Renal cortical epithelial cell (primary cell): ENCODE data around the gene B4GALNT4. TPM values are rescaled to one million over a fixed set of nuclear protein-coding genes. Genes with fewer than 3 reads are reported as not detected.
"Not testable (repeated sequence)": the region's sequence is repeated elsewhere in the genome, so short reads cannot be mapped to it uniquely, and the experiment has no call there.

Source experiments
- DNase-seq: peaks from one replicate; pipeline ENCODE4 v3.0.0-alpha.2; 2011; ENCODE audit warnings: low read depth
- total RNA-seq: library from RNA; depleted of rRNA; stranded (reverse); fragments of >200 nt; gene quantifications from 2 replicates; pipeline ENCODE4 v1.2.3, GENCODE V29; 2014

The B4GALNT4 gene
- total RNA-seq, 1 donor from 2014 or later = 4.5 TPM

DNA sequence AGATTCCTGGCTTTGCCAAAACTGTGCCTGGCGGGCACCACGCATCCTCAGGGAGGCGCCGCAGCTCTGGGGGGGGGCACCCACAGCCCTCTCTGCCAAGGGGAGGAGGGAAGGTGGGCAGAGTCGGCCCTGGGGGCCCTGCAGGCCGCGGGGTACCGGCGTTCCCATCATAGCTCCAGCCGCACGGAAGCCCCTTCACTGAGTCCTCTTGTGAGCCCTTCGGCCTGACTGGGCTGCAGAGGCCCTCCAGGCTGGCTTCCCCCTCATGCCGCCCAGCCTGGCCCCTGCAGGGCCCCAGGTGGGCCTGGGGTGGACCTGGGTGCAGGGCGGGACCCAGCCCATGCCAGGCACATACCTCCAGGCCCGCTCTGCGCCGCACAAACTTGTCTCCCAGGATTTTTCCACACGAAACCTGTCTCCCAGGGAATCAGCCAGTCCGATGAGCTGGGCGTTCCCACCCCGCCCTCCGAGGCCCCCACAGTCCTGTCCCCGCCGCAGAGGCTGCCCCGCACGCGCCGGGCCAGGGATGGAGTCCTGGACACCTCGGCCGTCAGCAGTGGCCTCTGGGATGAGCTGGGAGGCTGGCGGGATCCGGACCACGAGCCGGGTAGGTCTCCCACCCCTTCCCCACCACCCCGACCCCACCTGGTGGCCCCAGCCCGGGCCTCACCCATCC, 22.9 kb downstream of the B4GALNT4 start:
- no peak for DNase-seq

DNA sequence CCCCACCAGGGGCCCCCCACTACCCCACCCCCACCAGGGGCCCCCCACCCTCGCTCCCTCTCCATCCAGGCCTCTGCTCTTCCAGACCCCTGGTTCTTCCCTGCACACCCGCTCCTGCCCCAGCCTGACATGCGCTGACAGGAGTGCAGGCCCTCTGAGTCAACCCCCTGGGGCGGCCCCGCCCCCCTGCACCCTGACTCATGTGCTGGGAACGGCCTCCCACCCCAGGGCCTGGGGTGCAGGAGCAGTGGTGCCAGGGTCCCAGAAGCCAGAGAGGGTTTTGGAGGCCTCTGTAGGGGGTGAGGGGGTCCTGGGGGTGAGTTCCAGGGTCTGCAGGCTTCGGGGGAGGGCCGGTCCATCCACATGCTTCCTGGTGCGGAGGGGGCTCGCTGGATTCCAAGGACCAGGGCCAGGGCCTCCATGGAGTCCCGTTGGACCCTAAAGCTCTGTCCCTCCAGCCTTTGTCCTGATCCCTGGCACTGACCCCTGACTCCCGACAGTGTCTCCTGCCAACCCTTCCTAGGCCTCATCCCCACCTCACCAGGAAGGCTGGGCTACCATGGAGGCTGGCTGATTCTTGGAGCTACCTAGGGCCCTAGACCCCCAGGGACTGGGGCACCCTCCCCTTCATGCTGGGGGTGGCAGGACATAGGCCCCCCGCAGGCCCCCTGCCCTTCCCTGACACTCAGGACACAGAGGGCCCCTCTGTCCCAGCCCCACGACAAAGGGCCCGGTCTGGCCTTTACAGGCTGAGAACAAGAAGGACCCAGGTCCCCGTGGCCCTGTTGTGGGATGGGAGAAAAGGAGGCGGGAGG, 24.1 kb downstream of the B4GALNT4 start:
- DNase-seq = peak; percentile 65

DNA sequence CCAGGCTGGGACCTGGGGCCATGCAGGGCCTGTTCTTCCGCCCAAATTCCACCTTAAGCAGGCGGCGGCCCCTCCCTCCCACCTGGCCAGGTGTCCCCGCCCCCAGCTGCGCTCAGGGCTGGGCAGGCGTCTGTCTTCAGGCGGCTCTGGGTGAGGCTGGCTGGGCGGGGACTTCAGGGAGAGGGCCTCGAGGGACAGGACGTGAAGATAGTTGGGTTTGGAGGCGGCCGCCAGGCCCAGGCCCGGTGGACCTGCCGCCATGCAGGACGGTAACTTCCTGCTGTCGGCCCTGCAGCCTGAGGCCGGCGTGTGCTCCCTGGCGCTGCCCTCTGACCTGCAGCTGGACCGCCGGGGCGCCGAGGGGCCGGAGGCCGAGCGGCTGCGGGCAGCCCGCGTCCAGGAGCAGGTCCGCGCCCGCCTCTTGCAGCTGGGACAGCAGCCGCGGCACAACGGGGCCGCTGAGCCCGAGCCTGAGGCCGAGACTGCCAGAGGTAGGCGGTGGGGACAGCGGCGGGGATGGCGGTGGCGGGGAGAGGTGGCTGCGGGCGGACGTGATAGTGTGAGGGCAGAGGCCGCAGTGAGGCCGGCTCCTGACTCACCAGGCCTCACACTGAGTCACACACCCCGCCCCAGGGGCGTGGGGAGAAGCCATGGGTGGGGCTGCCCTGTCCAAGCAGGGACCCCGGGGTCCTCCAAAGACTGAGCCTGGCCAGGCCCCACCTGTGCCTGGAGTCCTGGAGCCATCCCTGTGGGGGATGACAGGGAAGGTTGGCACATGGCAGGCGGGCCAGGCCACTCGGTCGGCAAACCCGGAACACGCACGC, 24.9 kb downstream of the B4GALNT4 start, which contains the start of gene PKP3:
PKP3 (plus strand) TSS at position 176 of the 824 bp plus-strand sequence; CDS start at position 260, 84 bp downstream.
- DNase-seq = no peak

DNA sequence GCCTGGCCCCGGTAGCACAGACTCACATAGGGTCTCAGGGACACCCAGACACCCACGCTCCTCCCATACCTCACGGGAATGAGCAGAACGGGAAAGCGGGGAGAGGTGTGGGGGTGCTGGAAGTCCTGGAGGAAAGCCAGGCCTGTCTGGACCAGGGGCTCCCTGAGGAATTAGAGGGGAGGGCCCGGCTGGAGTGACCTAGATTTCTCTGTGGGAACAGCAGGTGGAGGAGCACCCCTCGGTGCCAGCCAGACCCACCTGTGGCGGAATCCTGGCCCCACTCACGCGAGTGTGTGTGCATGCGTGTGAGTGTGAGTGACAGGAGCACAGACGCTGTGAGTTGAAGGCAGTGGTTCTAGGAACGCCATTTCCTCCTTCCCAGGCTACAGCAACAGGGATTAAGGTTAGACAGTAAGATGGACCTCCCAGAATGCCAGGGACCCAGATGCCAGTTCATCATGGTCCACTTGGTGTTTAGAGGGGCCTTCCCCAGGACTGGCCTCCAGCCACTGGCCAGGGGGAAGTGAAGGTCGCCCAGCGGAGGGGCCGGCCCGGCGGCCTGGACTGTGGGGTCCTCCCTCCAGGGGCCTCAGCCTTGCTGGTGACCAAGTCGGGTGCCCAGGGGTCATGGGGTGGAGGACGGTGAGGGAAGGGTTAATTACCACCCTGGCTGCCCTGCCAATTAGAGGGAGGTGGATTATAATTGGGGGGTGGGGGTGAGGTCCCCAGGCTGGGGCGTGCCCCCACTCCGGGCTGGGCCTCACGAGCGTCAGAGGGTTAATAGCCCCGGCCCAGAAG, 25.8 kb downstream of the B4GALNT4 start:
- no peak for DNase-seq

DNA sequence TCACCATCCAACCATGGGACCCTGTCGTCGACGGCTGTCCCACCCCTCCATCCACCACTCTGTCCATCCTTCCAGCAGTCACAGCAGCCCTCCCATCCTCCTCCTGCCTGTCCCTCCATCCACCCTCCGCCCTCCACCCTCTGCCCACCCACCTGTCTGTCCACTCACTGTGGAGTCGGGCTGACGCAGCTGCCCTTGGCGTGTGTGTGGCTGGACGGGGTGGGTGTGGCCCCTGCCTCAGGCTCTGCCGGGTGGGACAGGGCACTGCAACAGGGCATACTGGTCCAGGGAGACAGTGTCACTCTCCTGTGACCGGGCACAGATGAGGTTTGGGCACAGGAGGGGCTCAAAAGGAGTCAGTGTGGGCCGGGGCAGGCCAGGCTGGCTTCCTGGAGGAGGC, 26.6 kb downstream of the B4GALNT4 start:
- no peak for DNase-seq

DNA sequence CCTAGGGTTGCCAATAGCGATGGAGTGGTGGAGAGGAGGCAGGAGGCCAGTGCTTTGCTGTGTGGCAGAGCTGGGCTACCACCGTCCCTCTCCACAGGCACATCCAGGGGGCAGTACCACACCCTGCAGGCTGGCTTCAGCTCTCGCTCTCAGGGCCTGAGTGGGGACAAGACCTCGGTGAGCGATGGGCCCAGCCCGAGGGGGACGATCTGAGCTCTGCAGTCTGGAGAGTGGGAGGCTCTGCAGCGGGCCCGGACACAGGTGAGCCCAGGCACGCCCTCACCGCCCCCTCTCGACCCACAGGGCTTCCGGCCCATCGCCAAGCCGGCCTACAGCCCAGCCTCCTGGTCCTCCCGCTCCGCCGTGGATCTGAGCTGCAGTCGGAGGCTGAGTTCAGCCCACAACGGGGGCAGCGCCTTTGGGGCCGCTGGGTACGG, 27.2 kb downstream of the B4GALNT4 start:
- peak; percentile 46 for DNase-seq

DNA sequence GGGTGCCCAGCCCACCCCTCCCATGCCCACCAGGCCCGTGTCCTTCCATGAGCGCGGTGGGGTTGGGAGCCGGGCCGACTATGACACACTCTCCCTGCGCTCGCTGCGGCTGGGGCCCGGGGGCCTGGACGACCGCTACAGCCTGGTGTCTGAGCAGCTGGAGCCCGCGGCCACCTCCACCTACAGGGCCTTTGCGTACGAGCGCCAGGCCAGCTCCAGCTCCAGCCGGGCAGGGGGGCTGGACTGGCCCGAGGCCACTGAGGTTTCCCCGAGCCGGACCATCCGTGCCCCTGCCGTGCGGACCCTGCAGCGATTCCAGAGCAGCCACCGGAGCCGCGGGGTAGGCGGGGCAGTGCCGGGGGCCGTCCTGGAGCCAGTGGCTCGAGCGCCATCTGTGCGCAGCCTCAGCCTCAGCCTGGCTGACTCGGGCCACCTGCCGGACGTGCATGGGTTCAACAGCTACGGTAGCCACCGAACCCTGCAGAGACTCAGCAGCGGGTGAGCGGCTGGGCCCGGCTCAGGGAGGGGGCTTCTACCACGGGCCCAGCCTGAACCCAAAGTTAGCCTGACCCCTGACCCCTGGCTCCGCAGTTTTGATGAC, 27.7 kb downstream of the B4GALNT4 start:
- DNase-seq = peak; percentile 45

DNA sequence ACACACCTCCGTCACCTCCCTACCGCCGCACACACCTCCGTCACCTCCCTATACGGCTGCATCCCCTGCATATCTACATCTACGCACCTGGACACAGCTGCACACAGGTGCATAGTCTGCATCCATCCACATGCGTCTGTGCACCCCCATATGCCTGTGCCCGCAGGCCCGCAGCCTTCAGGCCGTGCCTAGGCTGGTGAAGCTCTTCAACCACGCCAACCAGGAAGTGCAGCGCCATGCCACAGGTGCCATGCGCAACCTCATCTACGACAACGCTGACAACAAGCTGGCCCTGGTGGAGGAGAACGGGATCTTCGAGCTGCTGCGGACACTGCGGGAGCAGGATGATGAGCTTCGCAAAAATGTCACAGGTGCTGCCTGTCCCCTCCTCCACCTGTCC, 29.5 kb downstream of the B4GALNT4 start:
- DNase-seq = no peak

DNA sequence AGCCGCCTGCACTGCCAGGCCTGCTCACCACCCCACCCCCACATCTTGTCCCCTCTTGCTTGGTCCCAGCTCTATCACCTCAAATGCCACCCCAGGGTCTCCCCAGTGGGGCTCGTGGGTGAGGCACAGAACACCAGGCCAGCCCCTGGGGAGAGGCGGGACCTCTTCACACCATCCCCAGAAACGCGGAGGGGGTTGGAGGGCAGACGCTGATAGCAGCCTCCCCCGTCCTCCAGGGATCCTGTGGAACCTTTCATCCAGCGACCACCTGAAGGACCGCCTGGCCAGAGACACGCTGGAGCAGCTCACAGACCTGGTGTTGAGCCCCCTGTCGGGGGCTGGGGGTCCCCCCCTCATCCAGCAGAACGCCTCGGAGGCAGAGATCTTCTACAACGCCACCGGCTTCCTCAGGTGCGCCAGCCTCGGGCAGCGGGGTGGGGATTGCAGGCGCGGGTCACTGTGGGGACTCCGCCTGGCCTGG, 30.5 kb downstream of the B4GALNT4 start:
- DNase-seq = no peak

DNA sequence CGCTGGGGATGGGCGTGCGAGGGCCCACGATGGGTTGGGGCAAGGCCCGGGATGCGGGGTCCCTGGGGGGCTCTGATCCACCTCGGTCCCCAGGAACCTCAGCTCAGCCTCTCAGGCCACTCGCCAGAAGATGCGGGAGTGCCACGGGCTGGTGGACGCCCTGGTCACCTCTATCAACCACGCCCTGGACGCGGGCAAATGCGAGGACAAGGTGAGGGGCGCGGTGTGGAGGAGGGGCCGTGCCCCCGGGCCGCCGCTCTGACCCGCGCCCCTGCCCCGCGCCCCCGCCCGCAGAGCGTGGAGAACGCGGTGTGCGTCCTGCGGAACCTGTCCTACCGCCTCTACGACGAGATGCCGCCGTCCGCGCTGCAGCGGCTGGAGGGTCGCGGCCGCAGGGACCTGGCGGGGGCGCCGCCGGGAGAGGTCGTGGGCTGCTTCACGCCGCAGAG, 31.0 kb downstream of the B4GALNT4 start:
- DNase-seq = no peak

DNA sequence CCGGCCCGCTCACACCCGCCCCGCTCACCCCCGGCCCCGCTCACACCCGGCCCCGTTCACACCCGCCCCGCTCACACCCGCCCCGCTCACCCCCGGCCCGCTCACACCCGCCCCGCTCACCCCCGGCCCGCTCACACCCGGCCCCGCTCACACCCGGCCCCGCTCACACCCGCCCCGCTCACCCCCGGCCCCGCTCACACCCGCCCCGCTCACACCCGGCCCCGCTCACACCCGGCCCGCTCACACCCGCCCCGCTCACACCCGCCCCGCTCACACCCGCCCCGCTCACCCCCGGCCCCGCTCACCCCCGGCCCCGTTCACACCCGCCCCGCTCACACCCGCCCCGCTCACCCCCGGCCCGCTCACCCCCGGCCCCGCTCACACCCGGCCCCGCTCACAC, 31.9 kb downstream of the B4GALNT4 start:
- not testable (repeated sequence) for DNase-seq

DNA sequence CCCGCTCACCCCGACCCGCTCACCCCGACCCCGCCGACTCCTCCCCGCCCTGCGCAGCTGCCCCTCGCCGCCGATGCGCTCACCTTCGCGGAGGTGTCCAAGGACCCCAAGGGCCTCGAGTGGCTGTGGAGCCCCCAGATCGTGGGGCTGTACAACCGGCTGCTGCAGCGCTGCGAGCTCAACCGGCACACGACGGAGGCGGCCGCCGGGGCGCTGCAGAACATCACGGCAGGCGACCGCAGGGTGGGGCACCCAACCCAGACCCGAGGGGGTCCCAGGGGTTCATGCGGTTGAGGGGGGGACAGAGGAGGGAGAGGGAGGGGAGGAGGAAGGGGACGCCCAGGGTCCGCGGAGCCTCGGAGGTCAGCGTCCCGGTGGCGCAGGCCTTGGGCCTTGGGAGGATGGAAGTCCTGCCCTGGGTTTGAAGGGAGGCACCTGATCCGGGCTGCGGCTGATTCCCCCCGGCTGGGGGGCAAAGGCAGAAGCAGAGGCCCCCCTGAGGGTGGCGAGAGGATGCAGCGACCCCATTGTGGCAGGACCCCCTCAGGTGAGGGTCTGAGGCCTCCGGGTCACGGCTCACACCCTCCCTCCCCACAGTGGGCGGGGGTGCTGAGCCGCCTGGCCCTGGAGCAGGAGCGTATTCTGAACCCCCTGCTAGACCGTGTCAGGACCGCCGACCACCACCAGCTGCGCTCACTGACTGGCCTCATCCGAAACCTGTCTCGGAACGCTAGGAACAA, 33.9 kb downstream of the B4GALNT4 start:
- DNase-seq = no peak

DNA sequence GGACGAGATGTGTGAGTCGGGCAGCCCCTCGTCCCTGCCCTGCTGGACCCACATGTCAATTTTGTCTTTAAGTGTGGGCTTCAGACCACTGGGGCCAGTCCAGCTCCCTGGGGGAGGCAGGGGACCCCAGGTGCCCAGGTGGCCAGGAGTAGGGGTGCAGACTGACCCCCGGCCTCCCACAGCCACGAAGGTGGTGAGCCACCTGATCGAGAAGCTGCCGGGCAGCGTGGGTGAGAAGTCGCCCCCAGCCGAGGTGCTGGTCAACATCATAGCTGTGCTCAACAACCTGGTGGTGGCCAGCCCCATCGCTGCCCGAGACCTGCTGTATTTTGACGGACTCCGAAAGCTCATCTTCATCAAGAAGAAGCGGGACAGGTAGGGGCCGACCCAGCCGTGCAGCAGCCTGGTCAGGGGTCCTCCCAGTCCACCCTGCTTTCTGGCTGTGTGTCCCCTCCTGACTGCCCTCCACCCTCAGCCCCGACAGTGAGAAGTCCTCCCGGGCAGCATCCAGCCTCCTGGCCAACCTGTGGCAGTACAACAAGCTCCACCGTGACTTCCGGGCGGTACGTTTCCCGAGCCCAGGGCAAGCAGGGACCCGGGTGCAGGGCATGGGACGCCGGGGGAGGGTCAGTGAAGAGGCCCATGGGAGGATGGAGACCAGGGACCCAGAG, 34.6 kb downstream of the B4GALNT4 start:
- DNase-seq = no peak

DNA sequence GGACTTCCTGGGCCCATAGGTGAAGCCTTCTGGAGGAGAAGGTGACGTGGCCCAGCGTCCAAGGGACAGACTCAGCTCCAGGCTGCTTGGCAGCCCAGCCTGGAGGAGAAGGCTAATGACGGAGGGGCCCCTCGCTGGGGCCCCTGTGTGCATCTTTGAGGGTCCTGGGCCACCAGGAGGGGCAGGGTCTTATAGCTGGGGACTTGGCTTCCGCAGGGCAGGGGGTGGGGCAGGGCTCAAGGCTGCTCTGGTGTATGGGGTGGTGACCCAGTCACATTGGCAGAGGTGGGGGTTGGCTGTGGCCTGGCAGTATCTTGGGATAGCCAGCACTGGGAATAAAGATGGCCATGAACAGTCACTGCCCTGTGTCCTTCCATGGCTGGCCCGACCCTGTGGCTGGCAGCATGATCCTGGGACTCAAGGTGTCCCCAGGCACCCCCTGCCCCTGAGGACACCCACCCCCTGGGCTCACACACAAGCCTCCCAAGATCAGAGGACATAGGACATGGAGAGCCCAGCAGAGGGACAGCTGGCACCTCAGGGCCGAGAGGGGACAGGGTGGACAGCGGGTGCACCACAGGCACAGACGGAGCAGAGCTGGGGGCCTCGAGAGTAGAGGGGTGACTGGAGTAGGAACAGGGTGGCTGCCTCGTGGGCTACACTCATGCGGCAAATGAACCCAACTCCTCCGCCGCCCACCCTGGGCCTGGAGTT, 35.4 kb downstream of the B4GALNT4 start:
- DNase-seq = no peak

DNA sequence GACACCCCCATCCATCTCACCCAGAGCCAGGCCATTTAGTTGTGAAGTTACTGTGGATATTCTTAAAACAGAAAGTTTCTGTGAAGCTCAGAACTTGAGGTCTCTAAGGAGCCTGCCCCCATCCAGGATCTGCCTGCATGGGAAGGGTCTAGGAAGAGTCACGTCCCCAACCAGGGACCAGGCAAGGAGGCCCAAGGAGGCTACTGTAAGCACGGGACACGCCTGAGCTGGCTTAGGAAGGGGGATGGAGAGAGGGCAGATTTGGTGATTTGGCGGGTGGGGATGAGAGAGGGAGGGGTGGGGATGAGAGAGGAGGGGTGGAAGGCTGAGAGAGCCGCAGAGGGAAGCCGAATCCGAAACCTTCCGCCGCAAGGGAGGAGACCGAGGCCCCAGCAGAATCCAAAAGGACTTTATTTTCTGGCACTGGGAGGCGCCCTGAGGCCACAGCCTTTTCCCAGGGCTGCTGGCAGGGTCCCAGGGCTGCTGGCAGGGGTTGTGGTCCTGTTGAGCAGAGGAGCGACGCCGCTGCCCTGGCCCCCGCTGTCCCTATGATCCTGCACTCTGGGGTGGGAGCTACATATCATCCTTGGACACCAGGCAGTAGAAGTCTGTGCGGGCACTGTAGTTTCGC, 36.1 kb downstream of the B4GALNT4 start:
- DNase-seq = no peak

DNA sequence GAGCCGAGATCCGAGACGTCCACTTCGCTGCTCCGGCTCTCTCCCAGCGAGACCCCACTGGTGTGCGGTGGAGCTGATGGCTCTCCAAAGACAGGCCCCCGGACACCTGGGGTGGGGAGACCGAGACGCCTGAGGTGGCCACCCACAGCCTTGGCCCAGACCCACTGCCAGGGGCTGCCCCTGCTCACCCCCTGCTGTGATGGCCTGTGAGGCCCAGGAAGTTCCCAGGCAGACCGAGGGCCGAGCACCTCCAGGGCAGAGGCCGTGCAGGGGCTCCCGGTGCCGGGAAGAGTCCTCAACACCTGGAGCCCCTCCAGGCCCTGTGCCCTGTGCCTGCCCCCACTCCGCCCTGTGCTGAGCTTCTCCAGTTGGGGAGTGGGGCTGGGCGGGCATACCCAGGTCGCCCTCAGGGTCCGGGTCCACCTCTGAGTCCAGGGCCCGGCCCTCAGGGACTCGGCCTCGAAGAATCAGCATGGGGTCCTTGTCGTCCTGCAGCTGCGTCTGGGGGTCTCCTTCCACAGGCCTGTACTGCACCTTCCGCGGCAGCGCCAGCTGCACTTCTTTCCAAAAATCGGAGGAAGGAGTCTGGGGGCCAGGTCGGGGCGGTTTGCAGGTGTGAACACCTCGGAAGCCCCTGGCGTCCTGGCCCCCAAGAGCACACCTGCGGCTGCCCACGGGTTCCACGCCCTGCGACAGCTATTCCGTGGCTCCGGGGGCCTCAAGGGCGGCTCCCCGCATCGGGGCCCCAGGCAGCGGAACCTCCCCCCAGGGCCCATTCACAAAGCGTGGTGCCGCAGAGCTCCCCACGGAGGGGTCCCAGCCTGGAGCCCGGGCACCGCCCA, 36.9 kb downstream of the B4GALNT4 start:
- no peak for DNase-seq
